Loucy (cell line): ENCODE measurements around the gene FRMD5.

Experiments used
- EZH2phosphoT487 ChIP-seq: fragments of 200-600 bp; IDR thresholded peaks from 2 replicates; pipeline ENCODE4 v1.6.1; 2018; ENCODE audit warnings: antibody characterized with exemption, mild to moderate bottlenecking, moderate library complexity, borderline replicate concordance
- TF ChIP-seq, protein P1 (sequence below): fragments of 200-600 bp; sonication (generic); conservative IDR thresholded peaks from 2 replicates; pipeline ENCODE4 v1.5.1; 2014; ENCODE audit warnings: mild to moderate bottlenecking, antibody characterized with exemption, low read length

DNA sequence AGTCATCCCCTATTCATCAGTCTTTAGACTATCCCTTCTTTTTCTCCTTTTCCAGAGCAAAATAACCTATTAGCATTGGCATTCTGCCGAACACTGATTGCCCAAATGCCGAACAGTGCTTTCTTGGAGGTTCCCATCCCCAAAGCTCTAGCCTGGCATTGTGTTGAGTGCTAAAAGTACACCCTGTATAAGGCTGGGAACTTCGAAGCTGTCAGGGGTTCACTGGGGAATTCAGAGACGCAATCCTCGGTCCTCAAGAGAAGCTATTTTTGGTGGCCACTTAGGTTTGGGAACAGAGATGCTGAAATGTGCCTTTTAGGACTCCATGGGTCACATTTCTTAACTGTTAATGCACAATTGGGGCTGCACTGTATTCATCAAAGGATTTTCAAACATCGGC lies 8.4 kb downstream of the FRMD5 start:
- TF ChIP-seq, protein P1, sequence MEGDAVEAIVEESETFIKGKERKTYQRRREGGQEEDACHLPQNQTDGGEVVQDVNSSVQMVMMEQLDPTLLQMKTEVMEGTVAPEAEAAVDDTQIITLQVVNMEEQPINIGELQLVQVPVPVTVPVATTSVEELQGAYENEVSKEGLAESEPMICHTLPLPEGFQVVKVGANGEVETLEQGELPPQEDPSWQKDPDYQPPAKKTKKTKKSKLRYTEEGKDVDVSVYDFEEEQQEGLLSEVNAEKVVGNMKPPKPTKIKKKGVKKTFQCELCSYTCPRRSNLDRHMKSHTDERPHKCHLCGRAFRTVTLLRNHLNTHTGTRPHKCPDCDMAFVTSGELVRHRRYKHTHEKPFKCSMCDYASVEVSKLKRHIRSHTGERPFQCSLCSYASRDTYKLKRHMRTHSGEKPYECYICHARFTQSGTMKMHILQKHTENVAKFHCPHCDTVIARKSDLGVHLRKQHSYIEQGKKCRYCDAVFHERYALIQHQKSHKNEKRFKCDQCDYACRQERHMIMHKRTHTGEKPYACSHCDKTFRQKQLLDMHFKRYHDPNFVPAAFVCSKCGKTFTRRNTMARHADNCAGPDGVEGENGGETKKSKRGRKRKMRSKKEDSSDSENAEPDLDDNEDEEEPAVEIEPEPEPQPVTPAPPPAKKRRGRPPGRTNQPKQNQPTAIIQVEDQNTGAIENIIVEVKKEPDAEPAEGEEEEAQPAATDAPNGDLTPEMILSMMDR: no peak
- no peak for TF ChIP-seq EZH2phosphoT487
